Activated CD8-positive, alpha-beta memory T cell treated with anti-CD3 and anti-CD28 coated beads, Interleukin-2, amount 50 U/mL, for 48 hours (primary cell): ENCODE data around the gene HGFAC.

ENCODE experiments used
- DNase-seq: peaks from one replicate; pipeline ENCODE4 v3.0.0-alpha.2; 2020

HGFAC gene

DNA sequence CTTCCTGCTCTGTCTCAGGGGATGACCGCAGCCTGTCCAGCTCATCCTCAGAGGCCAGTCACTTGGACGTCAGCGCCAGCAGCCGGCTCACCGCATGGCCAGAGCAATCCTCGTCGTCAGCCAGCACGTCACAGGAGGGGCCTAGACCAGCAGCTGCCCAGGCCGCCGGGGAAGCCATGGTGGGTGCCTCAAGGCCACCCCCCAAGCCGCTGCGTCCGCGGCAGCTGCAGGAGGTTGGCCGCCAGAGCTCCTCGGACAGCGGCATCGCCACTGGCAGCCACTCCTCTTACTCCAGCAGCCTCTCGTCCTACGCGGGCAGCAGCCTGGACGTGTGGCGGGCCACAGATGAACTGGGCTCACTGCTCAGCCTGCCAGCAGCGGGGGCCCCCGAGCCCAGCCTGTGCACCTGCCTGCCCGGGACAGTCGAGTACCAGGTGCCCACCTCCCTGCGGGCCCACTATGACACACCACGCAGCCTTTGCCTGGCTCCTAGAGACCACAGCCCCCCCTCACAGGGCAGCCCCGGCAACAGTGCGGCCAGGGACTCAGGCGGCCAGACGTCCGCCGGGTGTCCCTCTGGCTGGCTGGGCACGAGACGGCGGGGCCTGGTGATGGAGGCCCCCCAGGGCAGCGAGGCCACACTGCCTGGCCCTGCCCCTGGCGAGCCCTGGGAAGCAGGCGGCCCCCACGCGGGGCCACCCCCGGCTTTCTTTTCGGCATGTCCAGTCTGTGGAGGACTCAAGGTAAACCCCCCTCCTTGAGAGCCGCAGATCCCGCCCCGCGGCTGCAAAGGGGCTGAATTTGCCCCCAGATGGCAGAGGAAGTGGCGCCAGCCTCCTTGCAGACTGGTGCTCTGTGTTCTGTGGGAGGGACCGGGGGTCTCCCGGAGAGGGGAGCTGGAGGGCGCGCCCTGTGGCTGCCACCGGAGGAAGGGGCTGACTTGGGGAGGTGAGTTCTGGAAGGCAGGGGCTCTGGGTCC lies 51.3 kb downstream of the HGFAC start:
- DNase-seq, result no peak

DNA sequence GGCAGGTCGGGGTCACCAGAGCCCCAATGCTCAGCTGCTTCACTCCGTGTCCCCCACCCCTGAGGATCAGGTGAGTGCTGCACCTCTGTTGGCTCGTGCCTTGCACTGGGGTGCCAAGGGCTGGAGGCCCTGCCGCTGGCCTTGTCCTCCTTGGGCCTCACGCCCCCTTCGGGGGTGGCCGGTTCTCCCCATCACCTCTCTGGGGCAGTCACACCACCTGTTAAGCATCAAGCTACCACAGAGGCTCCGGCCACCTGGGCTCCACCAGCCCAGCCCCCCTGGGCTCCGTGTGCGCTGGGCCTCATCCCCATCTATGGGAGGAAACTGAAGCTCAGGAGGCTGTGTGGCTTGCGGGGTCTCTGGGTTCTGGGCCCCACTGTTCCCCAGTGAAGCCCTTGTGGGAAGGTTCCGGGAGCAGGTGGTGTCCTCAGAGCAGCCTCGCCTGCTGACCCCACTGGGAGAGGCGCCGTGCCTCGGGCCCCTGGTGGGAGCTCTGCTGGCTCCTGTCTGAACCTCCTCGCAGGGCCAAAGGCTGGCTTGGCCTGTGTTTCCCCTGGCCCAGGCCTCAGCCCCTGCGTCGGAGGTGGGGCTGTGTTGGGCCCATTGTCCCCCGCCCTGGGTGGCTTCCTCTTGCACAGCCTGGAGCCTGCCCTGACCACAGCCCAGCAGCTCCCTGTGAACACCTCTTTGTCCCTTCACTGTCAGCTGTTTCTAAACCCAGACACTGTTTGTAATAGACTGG lies 52.1 kb downstream of the HGFAC start:
- DNase-seq, result no peak

DNA sequence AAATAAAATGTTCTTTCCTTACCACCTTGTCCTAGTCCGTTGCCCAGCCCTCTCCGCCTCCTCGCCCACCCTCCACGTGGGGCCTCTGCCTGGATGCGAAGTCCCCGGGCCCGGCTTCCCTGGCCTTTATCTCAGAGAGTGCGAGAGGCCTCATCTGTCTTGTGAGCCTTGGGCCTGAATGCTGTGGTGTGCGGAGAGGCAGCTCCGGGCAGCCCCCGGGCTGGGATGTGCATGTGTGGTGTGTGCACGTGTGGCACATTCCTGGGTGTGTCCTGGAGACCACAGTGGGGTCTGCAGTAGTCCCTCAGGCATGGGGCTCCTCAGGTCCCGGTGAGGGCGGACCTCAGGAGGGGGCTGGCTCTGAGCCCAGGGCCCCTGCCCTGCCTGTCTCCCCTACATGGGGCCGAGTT lies 52.7 kb downstream of the HGFAC start:
- DNase-seq, result no peak

DNA sequence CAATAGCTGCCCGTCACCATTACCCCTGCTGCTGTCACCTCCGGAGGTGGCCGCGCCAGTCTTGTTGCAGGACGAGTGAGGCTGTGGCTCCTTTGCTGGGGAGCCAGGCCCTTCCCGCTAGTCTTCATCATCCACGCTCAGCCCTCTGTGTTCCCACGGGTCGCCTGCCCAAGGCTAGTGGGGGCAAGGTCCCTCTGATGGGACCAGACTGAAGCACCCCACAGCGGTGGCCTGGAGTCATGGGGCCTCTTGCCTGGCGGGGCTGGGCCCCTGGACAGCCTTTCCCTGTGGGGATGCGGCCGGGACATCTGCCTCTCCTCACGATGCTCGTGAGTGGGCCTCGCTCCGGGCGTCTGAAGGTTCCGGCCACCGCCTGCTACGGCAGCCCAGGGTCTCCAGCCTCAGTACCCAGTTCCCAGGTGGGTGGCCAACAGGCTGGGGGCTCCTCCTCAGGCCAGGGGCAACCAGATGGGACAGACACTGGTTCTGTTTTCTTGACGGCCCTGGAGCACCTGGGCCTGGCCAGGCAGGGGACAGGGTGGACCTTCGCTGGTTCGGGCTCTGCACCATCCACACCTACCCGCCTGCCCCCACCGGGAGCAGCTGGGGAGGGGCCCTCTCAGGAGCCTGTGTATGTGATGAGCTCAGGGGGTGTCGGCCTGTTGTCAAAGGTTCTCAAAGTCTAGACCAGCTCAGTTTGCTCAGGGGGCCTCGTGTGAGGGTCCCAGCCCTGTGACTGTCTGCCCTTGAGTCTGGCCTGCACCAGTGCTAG lies 53.6 kb downstream of the HGFAC start:
- DNase-seq, result no peak

DNA sequence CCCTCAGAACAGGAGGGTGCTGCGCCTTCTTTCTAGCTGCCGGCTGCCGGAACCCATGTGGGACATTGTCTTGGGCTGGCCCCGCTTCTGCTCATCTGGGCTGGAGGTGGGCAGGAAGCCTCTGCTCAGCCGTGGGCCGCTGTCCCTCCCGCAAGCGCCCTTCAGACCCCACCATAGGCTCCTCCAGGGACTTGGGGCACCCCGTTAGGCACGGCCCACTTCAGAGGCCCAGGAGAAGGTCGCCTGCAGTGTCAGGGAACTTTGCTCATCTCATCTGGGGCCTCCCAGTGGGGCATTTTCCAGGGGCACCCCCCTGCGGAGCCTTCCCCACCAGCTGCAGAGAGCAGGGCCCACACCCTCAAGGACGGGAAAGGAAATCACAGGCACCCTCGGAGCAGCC lies 54.3 kb downstream of the HGFAC start:
- DNase-seq, result no peak

DNA sequence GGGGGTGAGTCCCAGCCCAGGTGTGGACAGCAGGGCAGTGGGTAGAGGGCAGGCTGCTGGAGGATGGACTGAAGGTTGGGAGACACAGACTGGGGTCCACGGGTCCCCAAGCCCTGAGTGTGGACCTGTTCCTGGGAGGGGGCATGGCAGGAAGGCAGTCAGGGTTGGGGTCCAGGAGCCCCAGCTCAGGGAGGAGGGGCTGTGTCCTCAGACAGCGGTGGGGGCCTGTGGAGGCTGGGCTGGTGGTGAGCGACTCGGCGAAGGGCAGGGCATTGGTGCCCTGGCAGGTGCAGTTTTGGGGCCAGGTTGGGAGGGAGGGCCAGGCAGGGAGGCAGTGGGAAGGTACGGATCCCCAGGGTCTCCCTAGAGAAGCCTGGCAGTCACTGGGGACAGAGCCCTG lies 55.3 kb downstream of the HGFAC start:
- no peak for DNase-seq

DNA sequence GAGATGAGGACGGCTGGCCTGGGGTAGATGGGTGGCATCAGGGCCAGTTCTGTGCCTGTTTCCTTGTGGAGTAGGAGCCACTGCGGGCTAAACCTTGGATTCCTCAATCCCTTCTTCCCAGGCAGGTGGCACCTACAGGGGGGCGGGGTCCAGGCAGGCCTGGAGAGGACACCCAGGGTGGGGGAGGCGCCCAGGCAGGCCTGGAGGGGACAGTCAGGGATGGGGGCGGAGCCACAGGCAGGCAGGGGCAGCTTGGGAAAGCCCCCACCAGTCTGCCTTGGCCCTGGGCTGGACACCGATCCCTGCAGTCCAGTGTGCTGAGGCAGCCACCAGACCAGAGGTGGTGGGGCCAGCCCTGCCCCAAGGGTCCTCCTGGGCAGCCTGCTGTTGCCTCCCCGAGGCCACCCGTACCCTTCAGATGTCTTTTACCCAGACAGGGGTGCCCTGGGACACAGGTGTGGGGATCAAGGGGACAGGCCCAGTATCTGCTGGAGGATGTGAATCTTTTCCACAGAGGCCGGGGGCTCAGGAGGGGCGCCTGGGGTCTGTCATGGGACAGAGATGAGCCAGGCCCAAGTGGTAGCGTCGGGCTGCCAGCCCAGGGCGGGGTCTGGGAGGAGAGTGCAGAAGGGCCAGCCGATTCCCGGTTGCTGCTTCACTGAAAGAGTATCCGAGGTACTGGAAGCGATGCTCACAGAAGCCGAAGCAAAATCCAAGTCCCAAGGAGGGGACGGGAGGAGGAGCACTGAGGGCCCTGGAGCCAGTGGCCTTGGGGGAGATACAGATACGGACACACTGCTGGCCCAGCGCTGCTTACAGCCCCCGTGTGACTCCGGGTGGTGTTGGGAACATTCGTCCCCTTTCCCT lies 56.0 kb downstream of the HGFAC start:
- no peak for DNase-seq

DNA sequence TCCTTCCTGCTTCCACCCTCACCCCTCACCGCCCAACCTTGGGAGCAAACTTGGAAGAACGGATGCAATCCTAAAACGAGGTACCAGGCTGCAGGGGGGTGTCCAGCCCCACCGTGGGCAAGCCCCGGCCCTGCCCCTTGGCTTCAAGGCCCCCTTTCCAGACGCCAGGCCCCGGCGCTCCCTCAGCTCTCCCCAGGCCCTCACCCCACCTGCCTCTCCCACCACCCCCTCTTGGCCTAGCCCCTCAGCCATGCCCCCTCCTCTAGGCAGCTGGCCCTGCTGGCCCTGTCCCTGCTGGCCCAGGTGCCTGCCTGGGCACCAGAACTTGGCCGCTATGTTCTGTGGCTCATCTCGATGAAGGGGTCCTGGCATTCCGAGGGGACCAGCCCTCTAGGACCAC lies 56.6 kb downstream of the HGFAC start:
- DNase-seq, result no peak
